Head of caudate nucleus (tissue), 42 donors: Measurements from ENCODE around the gene SNRNP27.
A peak's percentile ranks its signal among the peaks of the same experiment; 100 is the strongest.
"Not testable (repeated sequence)": the region's sequence is repeated elsewhere in the genome, so short reads cannot be mapped to it uniquely, and the experiment has no call there.

Experiments
- DNase-seq, 42 donors: peaks; one replicate each; pipeline versions ENCODE4 v3.0.0 to v3.0.0-alpha.2; 2020 to 2021; ENCODE audit warnings: mixed read lengths in 7 of 42
- intact Hi-C: fragments of 100-400 bp; cut with DNase I; formaldehyde crosslinking; loops from one replicate; pipeline ENCODE4 v1.15.0; 2022

Gene SNRNP27

GRCh38 chr2:69893684-69894551 is at the start of gene SNRNP27:
Gene SNRNP27 (plus strand): TSS chr2:69893956. CDS start chr2:69893985, 29 bp downstream.
- DNase-seq: peak; percentile 72 to 93 (median 86)
- intact Hi-C loops: no loop called here

GRCh38 chr2:69843993-69844392 is 49.8 kb upstream of the SNRNP27 start:
- intact Hi-C loops: no loop called here
- no peak for DNase-seq

- intact Hi-C loops: no loop called here
Measured at GRCh38 chr2:69844560-69844959, 49.2 kb upstream of the SNRNP27 start.

GRCh38 chr2:69846182-69847067 is 47.3 kb upstream of the SNRNP27 start:
- no peak for DNase-seq
- intact Hi-C loops: no loop called here

More at GRCh38 chr2:69844560-69844959, 49.2 kb upstream of the SNRNP27 start:
- DNase-seq: no peak

- intact Hi-C loops: no loop called here
- no peak for DNase-seq
Measured at GRCh38 chr2:69847068-69847828, 46.5 kb upstream of the SNRNP27 start.

GRCh38 chr2:69848186-69848790 is 45.5 kb upstream of the SNRNP27 start:
- intact Hi-C loops: no loop called here
- no peak for DNase-seq

- no peak for DNase-seq
- intact Hi-C loops: no loop called here
Measured at GRCh38 chr2:69858261-69858660, 35.5 kb upstream of the SNRNP27 start.

GRCh38 chr2:69863298-69863697 is 30.5 kb upstream of the SNRNP27 start:
- intact Hi-C loops: no loop called here
- DNase-seq: no peak

- intact Hi-C loops: no loop called here
- no peak for DNase-seq
Measured at GRCh38 chr2:69888451-69888850, 5.3 kb upstream of the SNRNP27 start.

- DNase-seq: no peak
- intact Hi-C loops: no loop called here
Measured at GRCh38 chr2:69889302-69889701, 4.5 kb upstream of the SNRNP27 start.

- no peak for DNase-seq
- intact Hi-C loops: no loop called here
Measured at GRCh38 chr2:69890881-69891280, 2.9 kb upstream of the SNRNP27 start.

- intact Hi-C loops, DNase-seq: not testable (repeated sequence)
Measured at GRCh38 chr2:69892838-69893424, 825 bp upstream of the SNRNP27 start.

GRCh38 chr2:69894737-69895136 is 981 bp downstream of the SNRNP27 start:
- intact Hi-C loops: not testable (repeated sequence)

GRCh38 chr2:69902213-69902922 is 8.6 kb downstream of the SNRNP27 start:
- intact Hi-C loops: loop anchor here (10.0 kb wide), 1 partner anchor 178 kb away; no protein-coding TSS in a partner anchor
- peak in 28 of 42 donors; percentile 17 to 66 (median 35) for DNase-seq

More at GRCh38 chr2:69894737-69895136, 981 bp downstream of the SNRNP27 start:
- DNase-seq: not testable (repeated sequence)

GRCh38 chr2:69907216-69907615 is 13.5 kb downstream of the SNRNP27 start:
- no peak for DNase-seq
- intact Hi-C loops: loop anchor here (10.0 kb wide), 1 partner anchor 182 kb away; no protein-coding TSS in a partner anchor

GRCh38 chr2:69911985-69912563 is 18.3 kb downstream of the SNRNP27 start:
- peak in 5 of 42 donors; percentile 17 to 58 (median 45) for DNase-seq
- intact Hi-C loops: loop anchor here (5.0 kb wide), 1 partner anchor 390 kb away; the partner anchor contains the start of gene FAM136A
